ENCODE results near the gene NUP210.

NUP210 gene

DNA sequence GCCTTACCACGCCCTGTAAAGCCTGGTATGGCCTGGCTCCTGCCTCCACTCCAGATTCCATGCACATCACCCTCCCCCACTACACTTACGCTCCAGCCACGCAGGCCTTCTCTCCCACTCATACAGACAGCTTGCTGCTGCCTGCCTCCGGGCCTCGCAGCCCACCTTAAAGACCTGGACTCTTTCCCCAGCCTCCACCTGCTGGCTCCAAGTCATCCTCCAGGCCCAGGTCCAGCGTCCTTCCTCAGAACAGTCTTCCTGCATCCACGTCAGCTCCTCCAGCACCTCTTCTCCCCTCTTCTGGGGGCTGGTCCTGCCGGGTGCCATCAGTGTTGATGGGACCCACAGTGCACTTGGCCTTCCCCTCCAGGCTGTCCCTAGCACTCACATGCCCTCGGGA is 75.5 kb downstream of the NUP210 start:
- TF ChIP-seq CTCF (IDR thresholded peaks at IDR 0.05; ENCODE audit: low read depth, low read length) = no peak
- no peak overlapping the region for H3K4me3 ChIP-seq (ENCODE audit: low read depth, low read length)

- TF ChIP-seq CTCF (IDR thresholded peaks at IDR 0.05; ENCODE audit: low read depth, low read length) = no peak
- no peak overlapping the region for H3K4me3 ChIP-seq (ENCODE audit: low read depth, low read length)
Observed at GRCh38 chr3:13343601-13344000, 76.5 kb downstream of the NUP210 start.

- no peak for TF ChIP-seq CTCF (IDR thresholded peaks at IDR 0.05; ENCODE audit: low read depth, low read length)
- no peak overlapping the region for H3K4me3 ChIP-seq (ENCODE audit: low read depth, low read length)
Observed at GRCh38 chr3:13341229-13341905, 78.8 kb downstream of the NUP210 start.

DNA sequence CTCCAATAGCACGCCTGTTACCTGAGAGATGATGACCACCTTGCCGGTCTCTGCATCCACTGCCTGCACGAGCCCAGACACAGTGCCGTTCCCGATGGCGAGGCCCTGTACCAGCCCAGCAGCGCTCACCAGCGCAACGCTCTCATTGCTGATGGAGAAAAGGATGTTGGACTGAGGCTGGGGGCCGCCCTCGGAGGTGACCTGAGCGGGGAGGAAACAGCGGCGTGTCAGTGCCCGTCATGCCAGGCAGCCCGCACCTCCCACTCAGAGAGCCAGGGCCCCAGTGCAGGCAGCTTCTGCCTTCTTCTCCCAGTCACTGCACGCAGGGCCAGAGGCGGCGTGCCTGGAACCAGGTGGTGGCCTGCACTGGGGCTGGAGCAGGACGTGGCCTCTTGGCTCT is 80.3 kb downstream of the NUP210 start:
- H3K4me3 ChIP-seq (ENCODE audit: low read depth, low read length) = no peak overlapping the region
- no peak for TF ChIP-seq CTCF (IDR thresholded peaks at IDR 0.05; ENCODE audit: low read depth, low read length)

GRCh38 chr3:13338996-13339395 is 81.1 kb downstream of the NUP210 start:
- H3K4me3 ChIP-seq (ENCODE audit: low read depth, low read length) = no peak overlapping the region
- no peak for TF ChIP-seq CTCF (IDR thresholded peaks at IDR 0.05; ENCODE audit: low read depth, low read length)

DNA sequence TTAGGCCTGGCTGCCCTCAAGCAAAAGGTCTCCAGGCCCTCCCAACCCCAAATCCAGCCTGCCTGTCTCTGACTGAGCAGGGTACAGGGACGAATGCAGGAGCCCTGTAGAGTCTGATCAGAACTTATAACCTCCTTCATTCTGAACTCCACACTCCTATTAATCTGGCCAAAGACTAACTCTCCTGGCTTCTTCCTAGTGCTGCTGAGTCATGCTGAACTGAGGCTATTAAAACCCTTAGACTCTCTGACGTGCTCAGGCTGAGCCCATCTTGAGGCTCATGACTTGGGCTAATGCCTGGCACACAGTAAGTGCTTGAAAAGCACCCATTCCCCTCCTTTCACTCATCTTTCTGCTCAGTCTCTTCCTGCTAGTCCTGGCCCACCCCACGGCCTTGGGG is 81.9 kb downstream of the NUP210 start:
- no peak for TF ChIP-seq CTCF (IDR thresholded peaks at IDR 0.05; ENCODE audit: low read depth, low read length)
- H3K4me3 ChIP-seq (ENCODE audit: low read depth, low read length) = no peak overlapping the region

DNA sequence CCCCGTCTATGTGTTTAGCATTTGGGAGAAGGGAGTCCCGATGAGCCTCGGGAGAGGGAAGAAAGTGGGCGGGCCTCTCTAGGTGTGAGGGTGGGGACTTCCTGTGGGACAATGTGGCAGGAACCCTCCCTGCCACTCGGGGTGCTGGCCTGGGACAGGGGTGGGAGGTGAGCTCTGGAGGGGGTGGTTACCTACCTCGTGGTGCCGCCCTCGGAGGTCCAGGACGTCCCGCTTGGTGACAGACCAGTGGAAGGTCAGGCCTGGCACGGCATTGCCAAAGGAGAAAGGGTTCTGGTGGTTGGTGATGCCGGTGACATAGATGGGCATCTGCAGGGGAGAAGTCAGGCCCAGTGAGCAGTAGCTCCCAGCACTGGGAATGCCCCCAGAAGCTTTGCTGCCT is 83.5 kb downstream of the NUP210 start:
- no peak for TF ChIP-seq CTCF (IDR thresholded peaks at IDR 0.05; ENCODE audit: low read depth, low read length)
- no peak overlapping the region for H3K4me3 ChIP-seq (ENCODE audit: low read depth, low read length)

Measured in WI38 (cell line).